ENCODE measurements around the gene PAQR5.
A peak's percentile ranks its signal among the peaks of the same experiment; 100 is the strongest.
"Not testable (repeated sequence)": the region's sequence is repeated elsewhere in the genome, so short reads cannot be mapped to it uniquely, and the experiment has no call there.

The PAQR5 gene

GRCh38 chr15:69446953-69447352, 148.2 kb downstream of the PAQR5 start:
- Histone ChIP-seq H3K36me3 (ENCODE audit: insufficient read depth, low read length) (peaks cover 64% of the 10 kb centered on the region), H3K79me2 (ENCODE audit: insufficient read depth, low read length) (no peaks in the 10 kb centered on the region), H3K9me3 (ENCODE audit: insufficient read depth, low read depth, low read length) (no peaks in the 10 kb centered on the region), H3K4me3 (ENCODE audit: low read length, poor library complexity, severe bottlenecking) (no peak overlapping the region), H3K4me2 (ENCODE audit: low read depth, low read length, poor library complexity, severe bottlenecking) (no peak overlapping the region), H3K4me1 (ENCODE audit: insufficient read depth, low read length, poor library complexity, severe bottlenecking) (peaks cover 8% of the 10 kb centered on the region), H3K9me2 (replicated peaks; ENCODE audit: low read depth, low read length) (no peaks in the 10 kb centered on the region), H3K27me3 (ENCODE audit: insufficient read depth, low read length, poor library complexity, severe bottlenecking) (no peaks in the 10 kb centered on the region), H2AFZ (ENCODE audit: low read length) (no peak overlapping the region), H4K20me1 (ENCODE audit: insufficient read depth, low read length, poor library complexity, severe bottlenecking) (no peaks in the 10 kb centered on the region), H3F3A (ENCODE audit: low read depth) (no peaks in the 10 kb centered on the region), H3K9ac (ENCODE audit: low read depth, low read length, poor library complexity, severe bottlenecking) (no peak overlapping the region)
- no peak for TF ChIP-seq CTCF (conservative IDR thresholded peaks at IDR 0.05; ENCODE audit: low read length)
- TF ChIP-seq EZH2phosphoT487 (IDR thresholded peaks at IDR 0.05; ENCODE audit: borderline replicate concordance): no peak

- peaks cover 43% of the 10 kb centered on the region; the same call in 1 of the 2 replicates for H3K36me3 ChIP-seq (ENCODE audit: insufficient read depth, low read length)
- H3K4me3 ChIP-seq (ENCODE audit: low read length, poor library complexity, severe bottlenecking): not testable (repeated sequence)
- H4K20me1 ChIP-seq (ENCODE audit: insufficient read depth, low read length, poor library complexity, severe bottlenecking): peaks cover 25% of the 10 kb centered on the region
Observed at GRCh38 chr15:69450221-69450620, 151.5 kb downstream of the PAQR5 start.

GRCh38 chr15:69450968-69451695, 152.4 kb downstream of the PAQR5 start:
- Histone ChIP-seq H3K9ac (ENCODE audit: low read depth, low read length, poor library complexity, severe bottlenecking) (peak overlapping the region; percentile 86), H3K27me3 (ENCODE audit: insufficient read depth, low read length, poor library complexity, severe bottlenecking) (peaks cover 10% of the 10 kb centered on the region), H3K9me3 (ENCODE audit: insufficient read depth, low read depth, low read length) (no peaks in the 10 kb centered on the region), H4K20me1 (ENCODE audit: insufficient read depth, low read length, poor library complexity, severe bottlenecking) (peaks cover 34% of the 10 kb centered on the region), H3K4me3 (ENCODE audit: low read length, poor library complexity, severe bottlenecking) (peak overlapping the region; percentile 86), H2AFZ (ENCODE audit: low read length) (no peak overlapping the region), H3K4me2 (ENCODE audit: low read depth, low read length, poor library complexity, severe bottlenecking) (peak overlapping the region; percentile 80), H3K36me3 (ENCODE audit: insufficient read depth, low read length) (peaks cover 43% of the 10 kb centered on the region; the same call in 1 of the 2 replicates), H3F3A (ENCODE audit: low read depth) (no peaks in the 10 kb centered on the region), H3K79me2 (ENCODE audit: insufficient read depth, low read length) (peaks cover 35% of the 10 kb centered on the region), H3K9me2 (replicated peaks; ENCODE audit: low read depth, low read length) (no peaks in the 10 kb centered on the region), H3K4me1 (ENCODE audit: insufficient read depth, low read length, poor library complexity, severe bottlenecking) (peaks cover 30% of the 10 kb centered on the region)
- TF ChIP-seq EZH2phosphoT487 (IDR thresholded peaks at IDR 0.05; ENCODE audit: borderline replicate concordance) (no peak), CTCF (conservative IDR thresholded peaks at IDR 0.05; ENCODE audit: low read length) (no peak)

More at GRCh38 chr15:69450221-69450620, 151.5 kb downstream of the PAQR5 start:
- Histone ChIP-seq H3K4me1 (ENCODE audit: insufficient read depth, low read length, poor library complexity, severe bottlenecking) (peaks cover 24% of the 10 kb centered on the region), H3K79me2 (ENCODE audit: insufficient read depth, low read length) (peaks cover 26% of the 10 kb centered on the region)
- H2AFZ ChIP-seq (ENCODE audit: low read length); H3F3A ChIP-seq (ENCODE audit: low read depth); H3K9me2 ChIP-seq (replicated peaks; ENCODE audit: low read depth, low read length); H3K9ac ChIP-seq (ENCODE audit: low read depth, low read length, poor library complexity, severe bottlenecking); H3K9me3 ChIP-seq (ENCODE audit: insufficient read depth, low read depth, low read length); H3K4me2 ChIP-seq (ENCODE audit: low read depth, low read length, poor library complexity, severe bottlenecking); H3K27me3 ChIP-seq (ENCODE audit: insufficient read depth, low read length, poor library complexity, severe bottlenecking): not testable (repeated sequence)

All from Loucy (cell line).